CD8-positive, alpha-beta memory T cell (primary cell): ENCODE data around the gene RNF14. TPM values are rescaled to one million over a fixed set of nuclear protein-coding genes. Genes with fewer than 3 reads are reported as not detected.
"Not testable (repeated sequence)": the region's sequence is repeated elsewhere in the genome, so short reads cannot be mapped to it uniquely, and the experiment has no call there.

Experiments used
- CTCF ChIA-PET: fragments of 350-600 bp; sonication (Branson Sonifier 250); formaldehyde crosslinking; loops from one replicate; lab custom pipeline; 2021; ENCODE audit warnings: antibody characterized with exemption; lab: Charles Lee
- POLR2A ChIA-PET: fragments of 350-600 bp; sonication (Branson Sonifier 250); formaldehyde crosslinking; loops from one replicate; lab custom pipeline; 2021; ENCODE audit warnings: antibody characterized with exemption; lab: Charles Lee
- DNase-seq, 5 donors: peaks; one replicate each; pipeline versions ENCODE4 v3.0.0 to v3.0.0-alpha.2; 2020 to 2022; ENCODE audit warnings: mixed read lengths in 1 of 5
- H3K27ac ChIP-seq: one replicate; pipeline ENCODE4 v1.7.0; 2013; ENCODE audit warnings: low read depth, mild to moderate bottlenecking, low read length, moderate library complexity
- H3K27me3 ChIP-seq: 2 replicates; pipeline ENCODE4 v1.7.0; 2013; ENCODE audit warnings: low read length, mild to moderate bottlenecking; ENCODE audit not compliant: insufficient read depth, poor library complexity, severe bottlenecking
- H3K36me3 ChIP-seq: 2 replicates; pipeline ENCODE4 v1.7.0; 2013; ENCODE audit warnings: mild to moderate bottlenecking, low read length, moderate library complexity; ENCODE audit not compliant: insufficient read depth
- H3K4me1 ChIP-seq: 2 replicates; pipeline ENCODE4 v1.7.0; 2013; ENCODE audit warnings: mild to moderate bottlenecking, low read length, moderate library complexity; ENCODE audit not compliant: insufficient read depth
- H3K4me3 ChIP-seq: 2 replicates; pipeline ENCODE4 v1.7.0; 2013; ENCODE audit warnings: mild to moderate bottlenecking, low read length
- H3K9me3 ChIP-seq: 2 replicates; pipeline ENCODE4 v1.7.0; 2013; ENCODE audit warnings: mild to moderate bottlenecking, low read length
- H3K27ac Mint-ChIP-seq, 8 donors: one replicate each; pipeline ENCODE4 v1.8.0; 2020 to 2021; ENCODE audit warnings: mixed read lengths in 8 of 8, mild to moderate bottlenecking in 6 of 8, inconsistent platforms in 3 of 8, moderate library complexity in 3 of 8
- H3K27me3 Mint-ChIP-seq, 2 donors: one replicate each; pipeline ENCODE4 v1.8.0; 2020 to 2021; ENCODE audit warnings: mixed read lengths in 2 of 2, mild to moderate bottlenecking in 1 of 2, moderate library complexity in 1 of 2
- H3K36me3 Mint-ChIP-seq, 3 donors: one replicate each; pipeline ENCODE4 v1.8.0; 2020 to 2021; ENCODE audit warnings: mixed read lengths in 3 of 3, inconsistent platforms in 1 of 3, mild to moderate bottlenecking in 1 of 3
- H3K4me1 Mint-ChIP-seq, 3 donors: one replicate each; pipeline ENCODE4 v1.8.0; 2020 to 2021; ENCODE audit warnings: mixed read lengths in 3 of 3, inconsistent platforms in 1 of 3, mild to moderate bottlenecking in 1 of 3
- H3K4me3 Mint-ChIP-seq, 7 donors: one replicate each; pipeline ENCODE4 v1.8.0; 2020 to 2021; ENCODE audit warnings: mixed read lengths in 7 of 7, mild to moderate bottlenecking in 6 of 7, moderate library complexity in 4 of 7, inconsistent platforms in 2 of 7
- H3K9me3 Mint-ChIP-seq, 5 donors: one replicate each; pipeline ENCODE4 v1.8.0; 2020 to 2022; ENCODE audit warnings: mixed read lengths in 5 of 5, mild to moderate bottlenecking in 3 of 5, moderate library complexity in 2 of 5, inconsistent platforms in 1 of 5
- polyA plus RNA-seq: library from polyadenylated mRNA; unstranded; fragments of 300-500 nt; fragmentation: Illumina TruSeq; gene quantifications from one replicate; pipeline ENCODE4 v1.2.3, GENCODE V29; 2021
- total RNA-seq, 2 experiments: library from RNA; stranded (reverse); gene quantifications; one replicate each; pipeline ENCODE4 v1.2.3, GENCODE V29; 2021

RNF14 gene
- total and polyA plus RNA-seq, 3 experiments from 2014 or later = 43.7 to 49.6 (median 46.2) TPM

- POLR2A ChIA-PET = no interaction called here
Observed at GRCh38 chr5:142036918-142037317, 68.0 kb downstream of the RNF14 start.

GRCh38 chr5:142037599-142037998 lies 68.7 kb downstream of the RNF14 start:
- H3K9me3 ChIP-seq, POLR2A ChIA-PET, H3K27me3 Mint-ChIP-seq: not testable (repeated sequence)

More at GRCh38 chr5:142036918-142037317, 68.0 kb downstream of the RNF14 start:
- peaks cover 10% of the 10 kb centered on the region for H3K4me1 ChIP-seq
- H3K9me3 Mint-ChIP-seq = no peaks in the 10 kb centered on the region
- DNase-seq = no peak
- H3K36me3 Mint-ChIP-seq = no peaks in the 10 kb centered on the region
- CTCF ChIA-PET = no interaction called here
- H3K27ac Mint-ChIP-seq = no peak overlapping the region
- no peaks in the 10 kb centered on the region for H3K27me3 ChIP-seq
- no peaks in the 10 kb centered on the region for H3K36me3 ChIP-seq
- H3K4me3 ChIP-seq = no peak overlapping the region
- no peaks in the 10 kb centered on the region for H3K9me3 ChIP-seq
- H3K4me1 Mint-ChIP-seq = peaks cover 16 to 21% (median 18%) of the 10 kb centered on the region in 3 donors
- H3K27me3 Mint-ChIP-seq = peaks cover 0 to 3% of the 10 kb centered on the region in 2 donors
- H3K4me3 Mint-ChIP-seq = no peak overlapping the region
- H3K27ac ChIP-seq = no peak overlapping the region

GRCh38 chr5:142038735-142039134 lies 69.8 kb downstream of the RNF14 start:
- no peak for DNase-seq
- H3K27ac ChIP-seq = no peak overlapping the region
- H3K4me3 ChIP-seq = no peak overlapping the region
- Mint-ChIP-seq H3K9me3 (no peaks in the 10 kb centered on the region), H3K4me1 (peaks cover 14 to 18% (median 15%) of the 10 kb centered on the region in 3 donors), H3K4me3 (no peak overlapping the region), H3K27ac (peak overlapping the region in 1 of 8 donors; percentile 15), H3K27me3 (peaks cover 0 to 3% of the 10 kb centered on the region in 2 donors), H3K36me3 (no peaks in the 10 kb centered on the region)
- no peaks in the 10 kb centered on the region for H3K27me3 ChIP-seq
- POLR2A ChIA-PET = no interaction called here
- CTCF ChIA-PET = interaction anchor here (1.4 kb wide), 1 partner anchor 11 kb away, joined by 3 read pairs; no protein-coding TSS in a partner anchor
- H3K9me3 ChIP-seq = no peaks in the 10 kb centered on the region
- peaks cover 10% of the 10 kb centered on the region for H3K4me1 ChIP-seq
- no peaks in the 10 kb centered on the region for H3K36me3 ChIP-seq

More at GRCh38 chr5:142037599-142037998, 68.7 kb downstream of the RNF14 start:
- DNase-seq, H3K36me3 Mint-ChIP-seq, CTCF ChIA-PET, H3K9me3 Mint-ChIP-seq, H3K36me3 ChIP-seq, H3K4me3 ChIP-seq, H3K27me3 ChIP-seq, H3K4me1 ChIP-seq, H3K4me3 Mint-ChIP-seq, H3K27ac ChIP-seq, H3K27ac Mint-ChIP-seq: not testable (repeated sequence)
- H3K4me1 Mint-ChIP-seq = peaks cover 16 to 21% (median 18%) of the 10 kb centered on the region in 3 donors

Other genes with a start within 250 kb of the RNF14 start
- not detected for gene PCDH1, start 90.7 kb upstream of the RNF14 start, total RNA-seq
- 0.54 TPM for gene PCDH1, start 90.7 kb upstream of the RNF14 start, polyA plus RNA-seq
- gene DELE1, start 45.2 kb upstream of the RNF14 start, total RNA-seq = 10 to 100 TPM; 48.8 to 50.2 TPM
- gene DELE1, start 45.2 kb upstream of the RNF14 start, polyA plus RNA-seq = 27.3 TPM
- gene PCDH12, start 10.9 kb upstream of the RNF14 start, total RNA-seq = under 1 TPM; 0.33 to 0.88 TPM
- 0.07 TPM for gene PCDH12, start 10.9 kb upstream of the RNF14 start, polyA plus RNA-seq
- 10 to 100 TPM; 62.4 to 70.0 TPM for gene GNPDA1, start 43.9 kb downstream of the RNF14 start, total RNA-seq
- gene GNPDA1, start 43.9 kb downstream of the RNF14 start, polyA plus RNA-seq = 32.5 TPM
- gene NDFIP1, start 139.7 kb downstream of the RNF14 start, total RNA-seq = 10 to 100 TPM; 81.3 to 84.4 TPM
- 58.3 TPM for gene NDFIP1, start 139.7 kb downstream of the RNF14 start, polyA plus RNA-seq